Uterus (tissue), 2 donors: ENCODE measurements around the gene C11orf97.

ENCODE experiments used
- CTCF ChIP-seq, 4 experiments: fragments of 200-600 bp in 2 of 4; fragments of 450-650 bp in 2 of 4; sonication (generic) in 2 of 4; IDR thresholded peaks; one replicate each; pipeline ENCODE4 v1.5.1; 2016 to 2019; ENCODE audit warnings: antibody characterized with exemption in 4 of 4, mild to moderate bottlenecking in 2 of 4, moderate library complexity in 1 of 4
- POLR2A ChIP-seq, 2 donors: fragments of 450-650 bp; IDR thresholded peaks; one replicate each; pipeline ENCODE4 v1.6.1; 2016; ENCODE audit warnings: antibody characterized with exemption in 2 of 2, mild to moderate bottlenecking in 1 of 2, moderate library complexity in 1 of 2

- TF ChIP-seq CTCF (IDR thresholded peaks at IDR 0.05) (no peak), POLR2A (IDR thresholded peaks at IDR 0.05) (no peak)
Measured at GRCh38 chr11:94549146-94549545, 36.9 kb downstream of the C11orf97 start.
